NCI-H1048 (cell line): ENCODE measurements around the gene CDKN2B.
"Not testable (repeated sequence)": the region's sequence is repeated elsewhere in the genome, so short reads cannot be mapped to it uniquely, and the experiment has no call there.

Source experiments
- DNase-seq: peaks from one replicate; lab custom pipeline; 2025; lab: John Stamatoyannopoulos, UW

Gene CDKN2B

GRCh38 chr9:21969011-21969940 lies 39.8 kb downstream of the CDKN2B start:
- DNase-seq, result no peak

- no peak for DNase-seq
Measured at GRCh38 chr9:21968331-21969010, 40.6 kb downstream of the CDKN2B start.

DNA sequence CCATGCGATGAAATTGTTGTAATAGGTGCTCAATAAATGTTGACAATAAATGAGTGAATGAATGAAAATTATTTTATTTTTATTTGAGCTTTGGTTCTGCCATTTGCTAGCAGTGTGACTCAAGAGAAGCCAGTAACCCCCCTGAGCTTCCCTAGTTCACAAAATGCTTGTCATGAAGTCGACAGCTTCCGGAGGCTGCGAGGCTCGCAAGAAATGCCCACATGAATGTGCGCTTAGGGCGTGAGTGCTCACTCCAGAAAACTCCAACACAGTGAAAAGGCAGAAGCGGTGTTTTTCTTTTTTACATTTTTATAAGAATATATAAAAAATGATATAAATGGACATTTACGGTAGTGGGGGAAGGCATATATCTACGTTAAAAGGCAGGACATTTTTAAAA lies 41.4 kb downstream of the CDKN2B start:
- no peak for DNase-seq

DNA sequence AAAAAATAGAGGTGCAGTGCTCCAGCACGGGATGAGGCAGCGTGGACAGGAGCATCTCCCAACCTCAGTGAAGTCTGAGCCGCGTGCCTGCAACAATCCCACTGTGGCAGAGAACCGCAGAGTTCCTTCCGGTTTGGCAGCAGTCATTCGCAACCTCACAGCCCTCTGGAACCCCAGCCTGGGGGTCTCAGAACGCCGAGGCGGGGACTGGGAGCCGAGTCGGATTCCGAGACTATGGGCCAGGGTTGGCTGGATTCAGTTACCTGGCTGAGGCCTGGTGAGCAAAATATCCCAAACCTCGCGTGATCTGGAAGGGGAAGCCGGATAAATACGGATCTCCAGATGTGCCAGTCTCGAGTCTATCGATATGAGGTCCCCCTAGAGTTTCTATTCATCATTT lies 41.9 kb downstream of the CDKN2B start:
- DNase-seq, result no peak

DNA sequence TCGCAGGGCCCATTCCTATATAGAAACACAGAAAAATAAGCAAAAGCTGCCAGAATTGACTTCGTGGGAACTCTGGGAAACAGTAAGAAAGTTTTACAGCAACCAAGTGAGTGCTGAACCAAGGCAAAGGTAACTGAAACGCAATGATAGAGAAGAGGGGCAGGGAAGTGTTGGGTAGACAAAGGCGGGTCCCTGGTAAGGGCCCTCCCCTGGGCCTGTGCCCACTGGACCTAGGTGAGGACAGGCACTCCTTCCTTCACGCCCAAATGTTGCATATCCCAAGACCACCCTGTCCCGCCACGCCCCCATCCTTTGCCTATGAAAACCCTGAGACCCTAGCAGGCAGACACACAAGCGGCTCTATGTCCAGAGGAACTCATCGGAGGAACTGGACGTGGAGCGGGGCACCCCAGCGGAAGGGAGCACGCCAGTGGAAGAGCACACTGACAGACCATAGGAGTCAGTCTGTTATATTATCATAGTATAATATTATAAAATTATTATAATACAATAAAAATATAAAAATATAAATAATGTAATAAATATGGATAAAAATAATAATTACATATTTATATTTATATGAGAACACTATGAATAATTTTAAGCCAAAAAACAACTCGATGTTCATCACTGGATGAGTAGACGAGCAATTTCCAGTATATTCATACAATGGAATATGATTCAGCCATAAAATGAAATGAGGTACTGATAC lies 42.8 kb downstream of the CDKN2B start:
- no peak for DNase-seq

- DNase-seq, result no peak
Measured at GRCh38 chr9:21965401-21965951, 43.6 kb downstream of the CDKN2B start.

DNA sequence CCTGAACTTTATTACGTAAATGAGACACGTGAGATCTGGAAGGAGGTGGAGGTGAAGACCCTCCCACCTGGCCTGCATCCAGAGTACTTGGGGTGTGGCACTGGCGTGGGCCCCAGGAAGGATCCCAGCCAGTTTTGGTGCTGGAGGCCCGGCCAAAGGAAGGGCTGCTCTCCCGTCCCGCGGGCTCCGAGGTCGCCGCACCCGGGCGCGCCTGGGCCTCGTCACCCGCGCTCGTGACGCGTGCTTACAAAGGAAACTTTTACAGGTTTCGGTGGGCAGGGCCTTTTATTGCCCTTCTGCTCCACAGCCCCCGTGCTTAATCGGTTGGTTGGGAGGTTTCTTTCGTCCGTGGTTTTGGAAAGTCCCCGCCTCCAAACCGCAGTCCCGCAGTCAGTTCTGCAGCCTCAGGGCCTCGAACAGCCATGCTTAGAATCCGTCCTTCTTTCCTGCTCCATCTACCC lies 44.1 kb downstream of the CDKN2B start:
- DNase-seq, result no peak

GRCh38 chr9:21961569-21961968 lies 47.5 kb downstream of the CDKN2B start:
- DNase-seq, result no peak

DNA sequence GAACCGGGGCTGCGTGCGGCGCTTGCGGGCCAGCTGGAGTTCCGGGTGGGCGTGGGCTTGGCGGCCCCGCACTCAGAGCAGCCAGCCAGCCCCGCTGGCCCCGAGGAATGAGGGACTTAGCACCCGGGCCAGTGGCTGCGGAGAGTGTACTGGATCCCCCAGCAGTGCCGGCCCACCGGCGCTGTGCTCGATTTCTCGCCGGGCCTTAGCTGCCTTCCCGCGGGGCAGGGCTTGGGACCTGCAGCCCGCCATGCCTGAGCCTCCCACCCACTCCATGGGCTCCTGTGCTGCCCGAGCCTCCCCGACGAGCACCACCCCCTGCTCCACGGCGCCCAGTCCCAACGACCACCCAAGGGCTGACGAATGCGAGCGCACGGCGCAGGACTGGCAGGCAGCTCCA lies 49.8 kb downstream of the CDKN2B start:
- DNase-seq, result not testable (repeated sequence)

DNA sequence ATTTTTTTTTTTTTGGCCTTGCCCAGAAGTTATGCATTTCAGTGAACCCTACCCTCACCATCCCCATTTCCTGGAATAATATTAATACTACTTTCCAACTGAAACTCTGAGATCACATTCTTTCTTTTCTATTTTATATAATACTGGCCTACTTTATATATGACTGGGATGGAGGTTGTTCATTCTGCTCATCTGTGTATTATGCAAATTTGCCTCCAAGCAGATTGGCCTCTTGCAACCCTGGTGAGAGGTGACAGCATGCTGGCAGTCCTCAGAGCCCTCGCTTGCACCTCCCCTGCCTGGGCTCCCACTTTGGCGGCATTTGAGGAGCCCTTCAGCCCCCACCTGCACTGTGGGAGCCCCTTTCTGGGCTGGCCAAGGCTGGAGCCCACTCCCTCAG lies 50.3 kb downstream of the CDKN2B start:
- no peak for DNase-seq
